Measurements from ENCODE around the gene VWA8.

The VWA8 gene

GRCh38 chr13:41960637-41961465 lies at the start of gene VWA8:
TSS of gene VWA8 (minus strand) at chr13:41961109. CDS start at chr13:41961015, 94 bp downstream.
- DNase-seq: peak; percentile 89 to 93

GRCh38 chr13:42009057-42009456 lies 48.1 kb upstream of the VWA8 start:
- DNase-seq: no peak

GRCh38 chr13:42007844-42008243 lies 46.9 kb upstream of the VWA8 start:
- DNase-seq: no peak

DNA sequence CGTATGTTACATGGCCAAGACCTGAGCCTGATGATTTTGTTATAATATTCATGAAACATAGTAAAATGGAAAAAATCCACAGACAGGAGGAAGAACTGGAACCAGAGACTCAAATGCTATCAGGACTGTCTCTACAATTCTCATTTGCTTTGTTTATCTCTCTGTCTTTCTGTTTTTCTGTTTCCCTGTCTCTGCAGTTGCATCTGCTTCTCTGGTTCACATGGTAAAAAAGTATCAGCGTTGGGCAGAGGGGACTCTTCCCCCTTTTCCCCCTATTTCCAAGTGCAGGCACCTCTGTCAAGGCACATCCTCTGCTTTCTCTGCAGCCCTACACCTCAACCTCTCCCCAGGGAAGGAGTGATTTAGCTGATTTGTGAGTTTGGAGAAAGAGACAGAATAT lies 41.2 kb upstream of the VWA8 start:
- DNase-seq: no peak

GRCh38 chr13:42001580-42001979 lies 40.7 kb upstream of the VWA8 start:
- DNase-seq: no peak

DNA sequence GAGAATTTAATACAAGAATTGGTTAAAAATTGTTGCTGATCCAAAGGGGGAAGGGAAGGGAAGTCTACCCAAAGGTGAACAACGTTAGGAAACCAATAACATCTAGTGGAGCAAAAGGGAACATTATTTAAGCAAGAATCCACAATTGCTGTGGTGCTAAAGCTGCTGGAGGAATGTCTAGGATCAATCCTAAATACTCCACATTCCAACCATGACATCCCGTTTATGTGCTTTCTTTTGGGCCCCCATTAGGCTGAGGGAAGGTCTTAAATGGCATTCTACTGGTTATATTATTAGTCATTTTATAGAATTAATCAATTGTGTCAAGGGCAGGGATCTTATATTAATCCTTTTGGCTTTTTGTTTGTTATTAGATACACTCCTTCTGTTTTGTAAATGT lies 39.9 kb upstream of the VWA8 start:
- DNase-seq: no peak

- no peak for DNase-seq
These were observed 36.5 kb upstream of the VWA8 start for GRCh38 chr13:41997396-41997795.

GRCh38 chr13:41995946-41996345 lies 35.0 kb upstream of the VWA8 start:
- peak; percentile 48 to 61 for DNase-seq

DNA sequence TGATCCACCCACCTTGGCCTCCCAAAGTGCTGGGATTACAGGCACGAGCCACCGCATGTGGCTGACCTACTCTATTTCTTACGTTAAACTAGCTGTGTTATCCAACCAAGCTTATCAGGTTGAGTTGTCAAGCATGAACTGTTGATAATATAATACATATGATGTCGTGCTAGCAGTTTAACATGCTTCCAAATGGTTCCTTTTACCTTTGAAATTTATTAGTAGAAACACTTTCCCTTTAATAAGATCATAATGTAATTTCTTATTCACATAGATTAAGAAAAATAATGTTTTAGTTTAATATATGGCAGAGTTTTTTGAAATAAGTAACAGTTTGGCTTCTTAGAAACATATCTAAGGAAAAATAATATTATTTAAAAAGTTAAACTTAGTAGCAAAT lies 34.4 kb upstream of the VWA8 start:
- DNase-seq: no peak

GRCh38 chr13:41994696-41995095 lies 33.8 kb upstream of the VWA8 start:
- DNase-seq: no peak

GRCh38 chr13:41991936-41992335 lies 31.0 kb upstream of the VWA8 start:
- no peak for DNase-seq

- DNase-seq: no peak
These were observed 27.3 kb upstream of the VWA8 start for GRCh38 chr13:41988244-41988643.

GRCh38 chr13:41985788-41986508 lies 25.0 kb upstream of the VWA8 start:
- DNase-seq: no peak

- no peak for DNase-seq
These were observed 21.2 kb upstream of the VWA8 start for GRCh38 chr13:41981951-41982715.

DNA sequence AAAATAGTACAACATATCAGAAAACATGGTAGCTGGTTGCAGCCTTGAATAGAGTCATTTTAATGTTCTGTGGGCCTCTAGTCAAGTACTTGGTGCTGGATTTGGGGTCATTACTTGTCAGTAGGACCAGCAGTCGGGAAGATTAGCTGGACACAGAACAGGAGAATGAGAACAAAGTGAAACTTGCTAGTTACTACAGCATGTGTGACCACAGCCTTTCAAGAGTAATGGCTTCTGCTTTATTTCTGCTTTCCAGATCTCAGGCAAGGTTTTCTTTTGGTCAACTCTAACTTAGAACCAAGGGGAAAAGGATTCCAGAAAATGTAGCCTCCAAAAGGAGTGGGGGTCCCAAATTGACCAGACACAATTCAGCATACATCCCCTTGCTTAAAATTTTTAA lies 17.1 kb upstream of the VWA8 start:
- no peak for DNase-seq

DNA sequence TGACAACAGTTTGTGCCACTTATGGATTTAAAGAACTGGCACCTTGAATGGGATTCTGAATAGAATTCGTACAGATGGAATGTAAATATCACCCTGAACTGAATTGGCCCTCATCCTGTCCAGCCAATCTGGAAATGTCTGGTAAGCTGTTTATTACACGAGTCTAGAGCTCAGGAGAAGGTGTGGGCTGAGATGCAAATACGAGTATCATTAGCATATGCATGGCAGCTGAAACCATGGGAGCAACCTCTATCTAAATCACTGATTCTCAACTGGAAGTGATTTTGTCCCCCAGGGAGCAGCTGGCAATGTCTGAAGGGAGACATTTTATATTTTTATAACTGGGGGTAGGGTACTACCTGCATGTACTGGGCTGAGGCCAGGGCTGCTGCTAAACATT lies 15.6 kb upstream of the VWA8 start:
- no peak for DNase-seq

- no peak for DNase-seq
These were observed 13.5 kb upstream of the VWA8 start for GRCh38 chr13:41974262-41974900.

GRCh38 chr13:41973247-41973741 lies 12.4 kb upstream of the VWA8 start:
- DNase-seq: no peak

DNA sequence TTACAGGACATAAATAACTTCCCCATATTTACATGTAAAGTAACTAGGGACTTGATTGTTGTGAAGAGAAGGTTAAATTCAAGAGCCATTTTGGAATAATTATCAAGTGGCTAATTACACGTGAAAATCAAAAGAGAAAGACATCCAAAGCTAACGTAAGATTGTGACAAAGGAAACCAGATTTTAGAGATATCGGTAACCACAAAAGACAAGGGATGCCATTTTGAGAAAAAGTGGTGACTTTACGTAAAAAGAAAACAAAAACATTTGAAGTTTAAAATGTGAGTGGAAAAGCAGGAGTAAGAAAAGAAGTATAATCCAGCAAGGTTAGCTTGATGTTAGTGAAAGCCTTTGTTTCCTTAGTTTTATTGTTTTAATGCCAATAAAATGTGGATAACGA lies 10.9 kb upstream of the VWA8 start:
- no peak for DNase-seq

DNA sequence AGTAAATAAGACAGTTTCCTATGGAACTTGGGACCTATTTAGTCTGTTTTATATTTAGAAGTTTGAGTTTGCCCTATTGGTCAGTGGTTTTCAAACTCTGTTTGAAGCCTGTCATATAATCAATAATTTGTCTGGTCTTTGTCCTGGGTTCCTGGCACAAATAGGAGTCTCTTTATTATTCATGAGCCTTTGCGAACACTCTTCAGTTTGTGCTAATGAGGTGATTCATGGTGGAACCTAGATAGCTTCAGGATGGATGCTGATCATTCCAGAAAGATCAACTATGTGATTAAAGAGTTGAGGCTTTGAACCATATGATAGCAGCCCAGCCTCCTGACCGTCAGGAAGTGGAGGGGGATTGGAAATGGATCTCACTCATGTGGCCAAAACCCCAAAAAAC lies 10.0 kb upstream of the VWA8 start:
- DNase-seq: no peak

- DNase-seq: no peak
These were observed 9.1 kb upstream of the VWA8 start for GRCh38 chr13:41970022-41970421.

- no peak for DNase-seq
These were observed 8.2 kb upstream of the VWA8 start for GRCh38 chr13:41969072-41969471.

GRCh38 chr13:41966671-41967070 lies 5.8 kb upstream of the VWA8 start:
- DNase-seq: no peak
